Gastroesophageal sphincter (tissue), 3 donors: ENCODE results near the gene C1QTNF12.

ENCODE experiments used
- EP300 ChIP-seq: sonication (generic); formaldehyde crosslinking; IDR thresholded peaks from one replicate; pipeline ENCODE4 v1.6.1; 2017; ENCODE audit warnings: antibody characterized with exemption, mild to moderate bottlenecking
- POLR2A ChIP-seq, 2 donors: fragments of 450-650 bp; IDR thresholded peaks; one replicate each; pipeline ENCODE4 v1.6.1; 2017; ENCODE audit warnings: antibody characterized with exemption in 2 of 2, mild to moderate bottlenecking in 2 of 2, moderate library complexity in 1 of 2
- POLR2AphosphoS5 ChIP-seq: sonication (generic); formaldehyde crosslinking; IDR thresholded peaks from one replicate; pipeline ENCODE4 v1.6.1; 2017; ENCODE audit warnings: antibody characterized with exemption
- TF ChIP-seq, protein P1 (sequence below), 4 experiments: fragments of 200-600 bp in 2 of 4; fragments of 450-650 bp in 2 of 4; sonication (generic) in 1 of 4; IDR thresholded peaks; one replicate each; pipeline ENCODE4 v1.5.1; 2017 to 2019; ENCODE audit warnings: antibody characterized with exemption in 4 of 4, mild to moderate bottlenecking in 2 of 4, moderate library complexity in 2 of 4

DNA sequence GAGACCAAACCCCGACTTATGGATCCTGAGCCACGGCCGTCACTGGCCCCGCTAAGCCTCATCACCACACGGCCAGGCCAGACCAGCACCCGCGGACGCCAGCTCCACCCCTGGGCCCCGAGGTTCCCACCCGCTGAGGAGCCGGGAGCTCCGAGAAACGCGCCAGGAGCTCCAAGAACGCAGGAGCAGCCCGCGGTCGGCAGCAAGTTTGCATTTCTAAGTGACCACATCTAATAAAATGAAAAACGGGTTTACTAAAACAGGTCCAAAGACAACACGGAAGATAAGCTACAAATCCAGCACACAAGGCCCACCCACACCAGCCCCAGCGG, 8.1 kb upstream of the C1QTNF12 start:
- TF ChIP-seq EP300 (no peak), POLR2A (IDR thresholded peaks at IDR 0.05) (no peak), POLR2AphosphoS5 (no peak)
- TF ChIP-seq, protein P1, sequence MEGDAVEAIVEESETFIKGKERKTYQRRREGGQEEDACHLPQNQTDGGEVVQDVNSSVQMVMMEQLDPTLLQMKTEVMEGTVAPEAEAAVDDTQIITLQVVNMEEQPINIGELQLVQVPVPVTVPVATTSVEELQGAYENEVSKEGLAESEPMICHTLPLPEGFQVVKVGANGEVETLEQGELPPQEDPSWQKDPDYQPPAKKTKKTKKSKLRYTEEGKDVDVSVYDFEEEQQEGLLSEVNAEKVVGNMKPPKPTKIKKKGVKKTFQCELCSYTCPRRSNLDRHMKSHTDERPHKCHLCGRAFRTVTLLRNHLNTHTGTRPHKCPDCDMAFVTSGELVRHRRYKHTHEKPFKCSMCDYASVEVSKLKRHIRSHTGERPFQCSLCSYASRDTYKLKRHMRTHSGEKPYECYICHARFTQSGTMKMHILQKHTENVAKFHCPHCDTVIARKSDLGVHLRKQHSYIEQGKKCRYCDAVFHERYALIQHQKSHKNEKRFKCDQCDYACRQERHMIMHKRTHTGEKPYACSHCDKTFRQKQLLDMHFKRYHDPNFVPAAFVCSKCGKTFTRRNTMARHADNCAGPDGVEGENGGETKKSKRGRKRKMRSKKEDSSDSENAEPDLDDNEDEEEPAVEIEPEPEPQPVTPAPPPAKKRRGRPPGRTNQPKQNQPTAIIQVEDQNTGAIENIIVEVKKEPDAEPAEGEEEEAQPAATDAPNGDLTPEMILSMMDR (IDR thresholded peaks at IDR 0.05), result no peak
